GM12878 (cell line): Measurements from ENCODE around the gene ZNF425.

Source experiments
- BRCA1 ChIP-seq: IDR thresholded peaks from 2 replicates; pipeline ENCODE4 v1.6.1; 2011; ENCODE audit warnings: low read depth, low read length, improper control_type of control experiment
- CTCF ChIP-seq, 3 experiments: IDR thresholded peaks in 2 of 3; conservative IDR thresholded peaks in 1 of 3; 2 replicates each; pipeline ENCODE4 v1.5.1; 2011; ENCODE audit warnings: low read depth in 3 of 3, low read length in 3 of 3, mild to moderate bottlenecking in 3 of 3, control low read depth in 2 of 3, moderate library complexity in 2 of 3, inconsistent platforms in 1 of 3, mixed read lengths in 1 of 3; ENCODE audit not compliant: control insufficient read depth in 2 of 3, insufficient read depth in 1 of 3; ENCODE audit errors: extremely low read depth in 1 of 3
- IKZF1 ChIP-seq: fragments of 450-650 bp; conservative IDR thresholded peaks from 2 replicates; pipeline ENCODE4 v1.6.1; 2017; ENCODE audit warnings: antibody characterized with exemption, mild to moderate bottlenecking
- NBN ChIP-seq: fragments of 450-650 bp; IDR thresholded peaks from 2 replicates; pipeline ENCODE4 v1.6.1; 2016
- RUNX3 ChIP-seq: IDR thresholded peaks from 2 replicates; pipeline ENCODE4 v1.6.1; 2012; ENCODE audit warnings: low read length, inconsistent platforms
- SKIL ChIP-seq: fragments of 450-650 bp; IDR thresholded peaks from 2 replicates; pipeline ENCODE4 v1.6.1; 2017; ENCODE audit warnings: mild to moderate bottlenecking, low read depth, inconsistent platforms; ENCODE audit not compliant: poor library complexity, severe bottlenecking
- SMARCA5 ChIP-seq: fragments of 450-650 bp; IDR thresholded peaks from 2 replicates; pipeline ENCODE4 v1.6.1; 2017; ENCODE audit warnings: mild to moderate bottlenecking

- no peak for TF ChIP-seq IKZF1
- no peak for TF ChIP-seq CTCF (IDR thresholded peaks at IDR 0.05 in 2 of 3, conservative IDR thresholded peaks at IDR 0.05 in 1 of 3; ENCODE audit: control insufficient read depth in 2 of 3, extremely low read depth in 1 of 3, insufficient read depth in 1 of 3, low read depth in 3 of 3, low read length in 3 of 3)
- no peak for TF ChIP-seq NBN
- no peak for TF ChIP-seq BRCA1
- no peak for TF ChIP-seq SMARCA5
- TF ChIP-seq RUNX3 = no peak; the same call in 1 of the 2 replicates
- TF ChIP-seq SKIL = no peak
Measured at GRCh38 chr7:149093228-149093627, 32.9 kb downstream of the ZNF425 start.
